Osteocyte (in vitro differentiated cells): ENCODE measurements around the gene MRPS26. TPM values are rescaled to one million over a fixed set of nuclear protein-coding genes. Genes with fewer than 3 reads are reported as not detected.

Experiments
- DNase-seq: peaks from one replicate; pipeline ENCODE4 v3.0.0; 2021; ENCODE audit warnings: mixed read lengths; ENCODE audit not compliant: unreplicated experiment; ENCODE audit errors: extremely low spot score
- H3K27ac Mint-ChIP-seq: one replicate; pipeline ENCODE4 v1.8.0; 2021; ENCODE audit warnings: mild to moderate bottlenecking, mixed read lengths; ENCODE audit not compliant: unreplicated experiment
- H3K27me3 Mint-ChIP-seq: one replicate; pipeline ENCODE4 v1.8.0; 2021; ENCODE audit warnings: mixed read lengths; ENCODE audit not compliant: unreplicated experiment
- H3K36me3 Mint-ChIP-seq: one replicate; pipeline ENCODE4 v1.8.0; 2021; ENCODE audit warnings: mixed read lengths; ENCODE audit not compliant: unreplicated experiment
- H3K4me1 Mint-ChIP-seq: one replicate; pipeline ENCODE4 v1.8.0; 2021; ENCODE audit warnings: mixed read lengths; ENCODE audit not compliant: unreplicated experiment
- H3K4me3 Mint-ChIP-seq: one replicate; pipeline ENCODE4 v1.8.0; 2021; ENCODE audit warnings: mild to moderate bottlenecking, moderate library complexity, mixed read lengths; ENCODE audit not compliant: unreplicated experiment
- H3K9me3 Mint-ChIP-seq: one replicate; pipeline ENCODE4 v1.8.0; 2021; ENCODE audit warnings: mixed read lengths; ENCODE audit not compliant: unreplicated experiment
- CTCF ChIP-seq: fragments of 200-600 bp; sonication (generic); IDR thresholded peaks from 2 replicates; pipeline ENCODE4 v1.5.0; 2021; ENCODE audit warnings: antibody characterized with exemption, mild to moderate bottlenecking, moderate library complexity
- total RNA-seq: library from RNA; stranded (reverse); gene quantifications from 2 replicates; pipeline ENCODE4 v1.2.1, GENCODE V29; 2021

The MRPS26 gene
- total RNA-seq, 1 donor from 2014 or later: 44.4 TPM

DNA sequence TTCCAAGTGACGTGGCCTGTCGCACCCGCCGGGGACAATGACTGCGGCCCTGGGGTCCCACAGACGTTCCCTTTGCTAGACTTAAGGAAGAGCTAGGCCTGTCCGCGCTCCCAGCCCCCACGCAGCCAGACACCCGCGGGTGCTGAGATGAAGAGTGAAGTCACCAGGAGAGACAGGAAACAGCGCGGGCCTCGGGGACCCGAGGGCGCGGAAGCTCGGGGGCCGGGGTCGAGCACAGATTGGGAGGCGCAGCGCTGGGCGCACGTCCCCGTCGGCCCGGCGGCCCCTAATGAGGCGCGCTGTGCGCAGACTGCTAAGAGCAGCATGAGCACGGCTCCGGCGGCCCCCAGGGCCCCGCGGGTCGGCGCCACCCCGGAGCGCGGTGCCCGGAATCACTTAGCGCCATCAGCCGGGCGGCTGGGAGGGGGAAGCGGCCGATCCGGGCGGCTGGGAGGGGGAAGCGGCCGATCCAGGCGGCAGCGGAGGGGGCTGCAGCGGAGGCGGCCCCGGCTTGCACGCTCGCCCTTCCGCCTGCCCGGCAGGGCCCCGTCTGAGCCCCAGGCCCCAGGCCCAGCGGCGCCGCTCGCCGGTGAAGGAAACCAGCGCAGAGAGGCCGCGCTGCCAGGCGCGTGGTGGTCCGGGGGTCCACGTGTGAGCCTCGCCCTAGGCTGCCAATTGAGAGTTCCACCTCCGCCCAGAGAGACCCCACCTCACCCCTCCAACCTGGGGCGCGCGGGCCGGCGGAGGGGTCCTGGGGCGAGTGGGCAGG, 46.9 kb downstream of the MRPS26 start:
- Mint-ChIP-seq H3K36me3 (no peaks in the 10 kb centered on the region), H3K4me3 (peak overlapping the region; percentile 55), H3K27ac (no peak overlapping the region), H3K4me1 (peaks cover 2% of the 10 kb centered on the region), H3K9me3 (no peaks in the 10 kb centered on the region), H3K27me3 (peaks cover 27% of the 10 kb centered on the region)
- DNase-seq: no peak
- TF ChIP-seq CTCF: no peak

- Mint-ChIP-seq H3K9me3 (no peaks in the 10 kb centered on the region), H3K27me3 (peaks cover 23% of the 10 kb centered on the region), H3K4me1 (peaks cover 2% of the 10 kb centered on the region), H3K36me3 (no peaks in the 10 kb centered on the region), H3K4me3 (no peak overlapping the region), H3K27ac (no peak overlapping the region)
- no peak for DNase-seq
- no peak for TF ChIP-seq CTCF
Measured at GRCh38 chr20:3093861-3094361, 48.1 kb downstream of the MRPS26 start.

- Mint-ChIP-seq H3K4me3 (no peak overlapping the region), H3K4me1 (peaks cover 2% of the 10 kb centered on the region), H3K27ac (no peak overlapping the region), H3K9me3 (no peaks in the 10 kb centered on the region), H3K27me3 (peaks cover 17% of the 10 kb centered on the region), H3K36me3 (no peaks in the 10 kb centered on the region)
- no peak for DNase-seq
- TF ChIP-seq CTCF: no peak
Measured at GRCh38 chr20:3094848-3095629, 49.2 kb downstream of the MRPS26 start.

Other genes starting within 250 kb of the MRPS26 start
- gene CPXM1, start 245.4 kb upstream of the MRPS26 start, total RNA-seq: 84.0 and 85.8 TPM in 2 replicates
- not detected in 2 replicates for gene C20orf141, start 231.1 kb upstream of the MRPS26 start, total RNA-seq
- not detected in 2 replicates for gene TMEM239, start 229.7 kb upstream of the MRPS26 start, total RNA-seq
- gene PCED1A, start 205.4 kb upstream of the MRPS26 start, total RNA-seq: 68.3 and 80.8 TPM in 2 replicates
- gene VPS16, start 205.3 kb upstream of the MRPS26 start, total RNA-seq: 45.2 and 51.1 TPM in 2 replicates
- gene PTPRA, start 172.6 kb upstream of the MRPS26 start, total RNA-seq: 80.2 and 88.6 TPM in 2 replicates
- not detected in 2 replicates for gene GNRH2, start 2.4 kb upstream of the MRPS26 start, total RNA-seq
- not detected in 2 replicates for gene OXT, start 25.6 kb downstream of the MRPS26 start, total RNA-seq
- gene AVP, start 38.7 kb downstream of the MRPS26 start, total RNA-seq: not detected in 2 replicates
- 13.5 and 14.0 TPM in 2 replicates for gene FASTKD5, start 113.8 kb downstream of the MRPS26 start, total RNA-seq
- gene UBOX5, start 113.8 kb downstream of the MRPS26 start, total RNA-seq: 5.9 and 7.3 TPM in 2 replicates
- gene LZTS3, start 127.5 kb downstream of the MRPS26 start, total RNA-seq: 6.6 and 6.9 TPM in 2 replicates
- 79.6 and 84.2 TPM in 2 replicates for gene DDRGK1, start 158.6 kb downstream of the MRPS26 start, total RNA-seq
- 57.5 and 58.4 TPM in 2 replicates for gene ITPA, start 163.4 kb downstream of the MRPS26 start, total RNA-seq
- 2.4 and 3.2 TPM in 2 replicates for gene SLC4A11, start 193.1 kb downstream of the MRPS26 start, total RNA-seq